Cardiac muscle cell (in vitro differentiated cells and primary cell): ENCODE results near the gene TFDP1. TPM values are rescaled to one million over a fixed set of nuclear protein-coding genes. Genes with fewer than 3 reads are reported as not detected.
A peak's percentile ranks its signal among the peaks of the same experiment; 100 is the strongest.

Source experiments
- DNase-seq, 2 donors: peaks; one replicate each; pipeline versions ENCODE4 v3.0.0 to v3.0.0-alpha.2; 2010 to 2017; ENCODE audit warnings: low read depth in 1 of 2, low spot score in 1 of 2
- H3K27ac ChIP-seq: fragments of 200-600 bp; sonication (generic); 2 replicates; pipeline ENCODE4 v1.5.1; 2016
- H3K27me3 ChIP-seq: fragments of 200-600 bp; sonication (generic); 2 replicates; pipeline ENCODE4 v1.6.0; 2016; ENCODE audit warnings: control low read depth
- H3K36me3 ChIP-seq: fragments of 200-600 bp; sonication (generic); 2 replicates; pipeline ENCODE4 v1.5.1; 2016; ENCODE audit warnings: control low read depth
- H3K4me1 ChIP-seq: fragments of 200-600 bp; sonication (generic); 2 replicates; pipeline ENCODE4 v1.8.1; 2017; ENCODE audit warnings: low read depth, mild to moderate bottlenecking, mixed run types
- H3K4me3 ChIP-seq: fragments of 200-600 bp; sonication (generic); 2 replicates; pipeline ENCODE4 v1.5.1; 2016; ENCODE audit warnings: mild to moderate bottlenecking
- H3K9me3 ChIP-seq: fragments of 200-600 bp; sonication (generic); 2 replicates; pipeline ENCODE4 v1.5.1; 2017; ENCODE audit warnings: low read depth, mild to moderate bottlenecking, control low read depth
- CTCF ChIP-seq: IDR thresholded peaks from 2 replicates; pipeline ENCODE4 v1.5.1; 2012; ENCODE audit warnings: low read depth, mild to moderate bottlenecking, low read length
- polyA plus RNA-seq: library from polyadenylated mRNA; unstranded; fragments of >200 nt; fragmentation: Nextera tagmentation; extraction: Ambion mirVana; gene quantifications from 2 replicates; pipeline ENCODE4 v1.2.1, GENCODE V29; 2016
- total RNA-seq: library from RNA; depleted of rRNA; stranded (reverse); fragments of >200 nt; gene quantifications from 2 replicates; pipeline ENCODE4 v1.2.3, GENCODE V29; 2016

The TFDP1 gene
- 36.9 and 50.2 TPM in 2 replicates for total RNA-seq
- polyA plus RNA-seq = 68.1 and 81.7 TPM in 2 replicates

- TF ChIP-seq CTCF = no peak
- peaks cover 2% of the 10 kb centered on the region for H3K4me1 ChIP-seq
- H3K36me3 ChIP-seq = no peaks in the 10 kb centered on the region
- H3K4me3 ChIP-seq = peak within 1 kb of the TSS; percentile 48
- H3K27ac ChIP-seq = no peak within 1 kb of the TSS
- DNase-seq = peak; percentile 68 to 86
- H3K9me3 ChIP-seq = no peaks in the 10 kb centered on the region
- no peaks in the 10 kb centered on the region for H3K27me3 ChIP-seq
Observed at GRCh38 chr13:113584205-113584869, at the start of gene TFDP1. TSS of gene TFDP1 (plus strand) at chr13:113584753. CDS start at chr13:113585838, 1,085 bp downstream.

- no peak for DNase-seq
- Histone ChIP-seq H3K27ac (no peak overlapping the region), H3K9me3 (no peaks in the 10 kb centered on the region), H3K4me1 (peaks cover 19% of the 10 kb centered on the region), H3K4me3 (no peak overlapping the region), H3K27me3 (no peaks in the 10 kb centered on the region), H3K36me3 (peaks cover 2% of the 10 kb centered on the region)
- no peak for TF ChIP-seq CTCF
Observed at GRCh38 chr13:113535381-113535781, 49.2 kb upstream of the TFDP1 start.

GRCh38 chr13:113536461-113537110 lies 48.0 kb upstream of the TFDP1 start:
- Histone ChIP-seq H3K27ac (no peak overlapping the region), H3K9me3 (no peaks in the 10 kb centered on the region), H3K4me3 (no peak overlapping the region), H3K4me1 (peaks cover 19% of the 10 kb centered on the region), H3K36me3 (peaks cover 2% of the 10 kb centered on the region), H3K27me3 (no peaks in the 10 kb centered on the region)
- DNase-seq = no peak
- TF ChIP-seq CTCF = no peak

GRCh38 chr13:113537205-113537604 lies 47.3 kb upstream of the TFDP1 start:
- H3K36me3 ChIP-seq = peaks cover 2% of the 10 kb centered on the region
- H3K4me1 ChIP-seq = peaks cover 15% of the 10 kb centered on the region
- DNase-seq = no peak
- H3K9me3 ChIP-seq = no peaks in the 10 kb centered on the region
- no peak overlapping the region for H3K27ac ChIP-seq
- H3K27me3 ChIP-seq = no peaks in the 10 kb centered on the region
- TF ChIP-seq CTCF = no peak
- no peak overlapping the region for H3K4me3 ChIP-seq

- Histone ChIP-seq H3K36me3 (peaks cover 2% of the 10 kb centered on the region), H3K27me3 (no peaks in the 10 kb centered on the region), H3K9me3 (no peaks in the 10 kb centered on the region), H3K27ac (no peak overlapping the region), H3K4me3 (no peak overlapping the region), H3K4me1 (peaks cover 11% of the 10 kb centered on the region)
- DNase-seq = no peak
- no peak for TF ChIP-seq CTCF
Observed at GRCh38 chr13:113537909-113538688, 46.5 kb upstream of the TFDP1 start.
